ENCODE measurements around the gene PCNX3.

Gene PCNX3

GRCh38 chr11:65615229-65615949 is at the start of gene PCNX3:
Gene PCNX3, plus strand, starts transcription at chr11:65615776. Its CDS starts 536 bp downstream, at chr11:65616312.
- DNase-seq (ENCODE audit: low spot score) = peak; percentile 100

GRCh38 chr11:65569164-65569972 is 46.2 kb upstream of the PCNX3 start:
- DNase-seq (ENCODE audit: low spot score) = no peak

DNA sequence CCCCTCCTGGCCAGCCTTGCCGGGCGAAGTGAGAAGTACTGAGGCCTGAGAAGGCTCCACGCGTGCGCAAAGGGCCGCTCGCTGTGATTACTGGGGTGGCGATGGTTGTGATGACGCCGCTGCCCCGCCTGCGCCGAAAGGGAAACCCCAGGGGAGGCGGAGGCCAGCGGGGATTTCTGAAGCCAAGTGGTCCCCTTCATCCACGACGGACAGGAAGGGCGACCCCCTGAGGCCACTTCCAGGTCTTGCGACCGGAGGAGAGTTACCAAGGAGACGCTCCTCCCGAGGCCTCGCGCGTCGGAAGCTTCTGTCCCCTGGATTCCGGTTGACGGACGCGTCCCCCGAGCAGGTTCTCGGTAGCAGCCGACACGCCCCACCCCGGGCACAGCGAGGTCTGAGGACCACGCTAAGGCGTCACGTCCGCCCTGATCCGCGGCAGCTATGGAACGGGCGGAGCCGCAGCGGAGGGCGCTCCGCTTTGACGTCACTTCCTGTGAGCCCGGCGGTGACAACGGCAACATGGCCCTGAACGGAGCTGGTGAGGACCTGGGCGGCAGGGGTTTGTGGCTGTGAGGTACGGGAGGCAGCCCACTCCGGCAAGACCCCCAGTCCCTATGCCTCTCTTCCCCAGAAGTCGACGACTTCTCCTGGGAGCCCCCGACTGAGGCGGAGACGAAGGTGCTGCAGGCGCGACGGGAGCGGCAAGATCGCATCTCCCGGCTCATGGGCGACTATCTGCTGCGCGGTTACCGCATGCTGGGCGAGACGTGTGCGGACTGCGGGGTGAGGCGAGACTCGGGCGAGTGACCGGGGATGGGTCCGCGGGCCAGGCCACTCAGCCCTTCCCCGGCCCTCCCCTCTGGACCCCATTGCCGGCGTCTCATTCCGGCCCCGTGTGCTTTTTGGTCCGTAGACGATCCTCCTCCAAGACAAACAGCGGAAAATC is 45.3 kb upstream of the PCNX3 start, which contains the start of gene ZNRD2:
Gene ZNRD2, plus strand, starts transcription at position 505 of the 946 bp plus-strand sequence. Its CDS starts 15 bp downstream, at position 520.
- peak; percentile 99 for DNase-seq (ENCODE audit: low spot score)

DNA sequence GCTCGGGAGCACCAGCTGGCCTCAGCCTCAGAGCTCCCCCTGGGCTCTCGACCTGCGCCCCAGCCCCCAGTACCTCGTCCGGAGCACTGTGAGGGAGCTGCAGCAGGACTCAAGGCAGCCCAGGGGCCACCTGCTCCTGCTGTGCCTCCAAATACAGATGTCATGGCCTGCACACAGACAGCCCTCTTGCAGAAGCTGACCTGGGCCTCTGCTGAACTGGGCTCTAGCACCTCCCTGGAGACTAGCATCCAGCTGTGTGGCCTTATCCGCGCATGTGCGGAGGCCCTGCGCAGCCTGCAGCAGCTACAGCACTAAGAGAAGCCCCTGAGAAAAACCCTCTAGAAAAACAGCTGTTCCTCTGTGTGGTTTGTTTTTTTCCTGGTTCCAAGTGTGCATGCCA is 44.2 kb upstream of the PCNX3 start:
- DNase-seq (ENCODE audit: low spot score) = no peak

- DNase-seq (ENCODE audit: low spot score) = peak; percentile 60
Measured at GRCh38 chr11:65571940-65572339, 43.6 kb upstream of the PCNX3 start.

DNA sequence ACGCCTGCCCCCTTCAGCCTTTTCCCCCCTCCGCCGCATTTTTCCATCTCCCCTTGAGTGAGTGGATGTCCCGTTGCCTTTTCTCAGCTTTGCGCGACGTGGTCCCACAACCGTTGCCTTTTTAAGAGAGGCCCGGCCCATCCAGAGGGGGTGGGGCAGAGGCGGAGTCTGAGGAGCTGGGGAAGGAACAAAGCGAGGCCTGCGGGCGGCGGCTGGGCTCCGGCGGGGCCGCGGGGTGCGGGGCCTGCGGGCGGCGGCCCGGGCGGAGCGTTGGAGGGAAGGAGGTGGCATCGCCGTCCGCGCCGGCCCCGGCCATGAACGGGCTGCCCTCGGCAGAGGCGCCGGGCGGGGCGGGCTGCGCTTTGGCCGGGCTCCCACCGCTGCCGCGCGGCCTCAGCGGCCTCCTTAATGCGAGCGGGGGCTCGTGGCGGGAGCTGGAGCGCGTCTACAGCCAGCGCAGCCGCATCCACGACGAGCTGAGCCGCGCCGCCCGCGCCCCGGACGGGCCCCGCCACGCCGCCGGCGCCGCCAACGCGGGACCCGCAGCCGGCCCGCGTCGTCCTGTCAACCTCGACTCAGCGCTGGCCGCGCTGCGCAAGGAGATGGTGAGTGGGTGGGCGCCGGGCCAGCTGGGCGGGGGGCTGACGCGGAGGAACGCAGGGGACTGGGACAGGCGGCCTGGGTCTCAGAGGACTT is 43.1 kb upstream of the PCNX3 start, which contains the start of gene FAM89B:
Gene FAM89B, plus strand, starts transcription at position 183 of the 696 bp plus-strand sequence. Its CDS starts 132 bp downstream, at position 315.
- peak; percentile 89 for DNase-seq (ENCODE audit: low spot score)

DNA sequence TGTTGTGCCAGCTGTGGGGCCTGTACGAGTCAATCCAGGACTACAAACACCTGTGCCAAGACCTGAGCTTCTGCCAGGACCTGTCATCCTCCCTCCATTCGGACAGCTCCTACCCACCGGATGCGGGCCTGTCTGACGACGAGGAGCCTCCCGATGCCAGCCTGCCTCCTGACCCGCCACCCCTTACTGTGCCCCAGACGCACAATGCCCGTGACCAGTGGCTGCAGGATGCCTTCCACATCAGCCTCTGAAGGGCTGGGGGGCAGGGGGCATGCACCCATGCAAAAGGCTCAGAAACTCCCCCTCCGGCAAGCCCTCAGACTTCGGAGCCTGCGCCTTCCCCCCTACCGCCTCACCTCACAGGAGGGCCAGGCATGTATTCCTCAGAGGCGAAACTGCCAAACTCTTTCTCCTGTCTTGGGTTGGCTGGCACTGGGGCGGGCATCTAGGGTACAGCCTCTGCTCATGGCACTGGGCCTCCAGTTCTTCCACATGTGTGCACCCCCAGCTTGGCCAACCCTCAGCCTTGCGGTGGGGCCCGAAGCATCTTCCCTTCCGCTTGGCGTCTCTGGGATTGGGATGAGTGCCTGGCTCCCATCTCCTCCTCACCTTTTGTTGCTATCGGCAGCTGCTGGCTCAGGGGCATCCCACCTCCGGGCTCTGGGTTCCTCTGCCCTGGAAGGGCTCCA is 42.0 kb upstream of the PCNX3 start:
- no peak for DNase-seq (ENCODE audit: low spot score)

DNA sequence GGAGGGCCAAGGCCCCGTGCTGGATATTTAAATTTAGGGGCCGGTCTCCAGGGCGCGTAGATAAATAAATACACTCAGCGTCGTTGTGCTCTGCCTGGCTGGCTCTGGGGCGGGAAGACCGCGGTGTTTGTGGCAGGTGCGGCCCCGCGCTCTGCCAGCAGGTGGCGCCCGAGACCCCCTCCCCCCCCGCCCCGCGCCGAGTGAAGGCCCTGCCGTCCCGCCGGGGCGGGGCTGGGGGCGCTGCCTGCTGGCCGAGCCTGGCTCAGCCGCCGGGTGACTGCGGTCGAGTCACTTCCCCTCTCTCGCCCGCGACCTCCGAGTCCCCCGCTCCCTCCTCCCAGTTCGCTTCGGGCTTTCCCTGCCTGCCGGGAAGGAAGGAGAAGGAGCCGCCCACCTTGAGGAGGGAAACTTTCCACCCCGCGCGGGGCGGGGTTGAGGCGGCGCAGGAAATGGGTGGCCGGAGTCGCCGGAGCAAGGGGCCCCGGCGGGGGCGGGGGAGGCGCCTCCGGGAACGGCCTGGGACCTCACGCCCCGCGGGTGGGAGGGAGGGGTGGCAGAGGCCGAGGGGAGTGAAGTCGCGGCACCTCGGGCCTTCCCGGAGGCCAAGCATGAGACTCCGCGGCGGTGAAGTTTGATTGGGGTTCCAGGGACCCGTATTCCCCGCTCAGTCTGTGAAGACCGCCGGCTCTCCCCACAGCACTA is 41.3 kb upstream of the PCNX3 start:
- peak; percentile 90 for DNase-seq (ENCODE audit: low spot score)

GRCh38 chr11:65574811-65575567 is 40.6 kb upstream of the PCNX3 start:
- DNase-seq (ENCODE audit: low spot score) = peak; percentile 75

GRCh38 chr11:65575568-65576231 is 39.9 kb upstream of the PCNX3 start, which contains the start of gene EHBP1L1:
Gene EHBP1L1, plus strand, starts transcription at chr11:65576053. Its CDS starts 250 bp downstream, at chr11:65576303.
- DNase-seq (ENCODE audit: low spot score) = peak; percentile 79

- DNase-seq (ENCODE audit: low spot score) = no peak
Measured at GRCh38 chr11:65576232-65576866, 39.2 kb upstream of the PCNX3 start.

DNA sequence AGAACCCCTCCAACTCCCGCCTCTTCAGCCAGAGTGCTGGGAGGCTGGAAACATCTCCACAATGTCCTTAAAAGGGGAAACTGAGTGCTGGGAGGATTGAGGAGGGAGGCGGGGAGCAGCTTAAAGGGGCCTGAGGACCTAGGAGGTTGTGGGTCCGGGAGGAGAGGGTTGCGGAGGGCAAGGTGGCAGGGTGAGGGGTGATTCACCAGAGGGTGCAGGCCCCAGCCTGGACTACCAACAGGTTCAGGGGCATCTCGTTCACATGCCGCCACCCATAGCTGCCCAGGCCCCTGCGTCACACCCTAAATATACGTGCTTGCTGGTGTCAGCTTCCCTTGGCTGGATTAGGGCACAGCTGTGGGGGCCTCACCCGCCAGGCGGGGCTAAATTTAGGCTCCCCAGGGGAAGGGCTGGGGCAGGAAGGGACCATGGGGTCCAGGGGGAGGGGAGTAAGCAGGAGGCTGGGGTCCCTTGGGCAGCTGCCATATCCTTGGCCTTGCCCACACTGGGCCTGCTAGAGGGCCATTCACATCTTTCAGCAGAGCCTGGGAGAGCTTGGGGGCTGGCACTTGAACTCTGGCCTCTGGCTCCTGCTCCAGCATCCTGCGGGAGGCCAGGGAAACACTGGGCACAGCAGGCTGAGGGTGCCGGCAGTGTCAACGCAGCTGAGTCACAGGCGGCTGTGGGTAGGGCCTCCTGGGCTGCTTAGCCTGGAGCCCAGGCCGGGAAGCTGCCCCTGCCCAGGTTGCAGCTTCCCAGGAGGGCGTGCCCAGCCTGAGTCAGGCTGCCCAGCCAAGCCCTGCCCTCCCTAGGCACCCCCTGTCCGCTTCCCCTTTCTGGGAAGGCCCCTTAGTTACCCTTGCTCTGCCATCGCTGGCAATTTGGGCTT is 38.5 kb upstream of the PCNX3 start:
- DNase-seq (ENCODE audit: low spot score) = peak; percentile 76

DNA sequence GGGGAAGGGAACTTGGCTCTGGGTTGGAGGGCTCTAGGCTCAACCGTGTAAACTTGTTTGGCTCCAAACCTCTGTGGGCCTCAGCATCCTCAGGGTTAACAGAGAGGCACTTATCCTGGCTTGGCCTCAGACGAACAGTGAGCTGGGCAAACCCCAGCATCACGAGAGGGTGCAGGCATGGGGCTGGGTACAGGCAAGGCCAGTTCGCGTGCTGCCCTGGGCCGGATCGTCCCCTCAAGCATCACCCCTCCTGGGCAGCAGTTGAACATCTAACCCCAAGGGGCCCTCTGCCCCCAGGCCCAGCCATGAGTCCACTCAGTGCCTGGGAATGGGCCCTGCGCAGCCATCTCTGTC is 37.8 kb upstream of the PCNX3 start:
- no peak for DNase-seq (ENCODE audit: low spot score)

DNA sequence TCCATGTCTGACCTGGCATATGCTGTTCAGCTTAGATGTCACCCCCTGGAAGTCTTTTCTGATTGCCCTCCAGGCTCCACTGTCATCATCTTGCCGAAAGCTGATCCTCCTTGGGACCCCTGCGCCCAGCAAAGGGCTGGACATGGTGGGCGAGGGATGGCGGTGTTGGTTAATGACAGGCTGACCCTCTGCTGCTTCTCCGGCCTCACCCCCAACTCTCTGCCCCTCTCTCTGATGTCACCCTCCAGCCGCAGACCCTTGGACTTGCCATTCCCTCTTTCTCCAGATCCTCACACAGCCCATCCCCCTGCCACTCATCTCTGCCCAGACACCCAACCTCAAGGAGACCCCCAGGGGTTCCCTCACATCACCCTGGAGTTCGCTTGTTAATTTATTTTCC is 37.4 kb upstream of the PCNX3 start:
- DNase-seq (ENCODE audit: low spot score) = no peak

GRCh38 chr11:65578667-65579066 is 36.9 kb upstream of the PCNX3 start:
- DNase-seq (ENCODE audit: low spot score) = no peak

DNA sequence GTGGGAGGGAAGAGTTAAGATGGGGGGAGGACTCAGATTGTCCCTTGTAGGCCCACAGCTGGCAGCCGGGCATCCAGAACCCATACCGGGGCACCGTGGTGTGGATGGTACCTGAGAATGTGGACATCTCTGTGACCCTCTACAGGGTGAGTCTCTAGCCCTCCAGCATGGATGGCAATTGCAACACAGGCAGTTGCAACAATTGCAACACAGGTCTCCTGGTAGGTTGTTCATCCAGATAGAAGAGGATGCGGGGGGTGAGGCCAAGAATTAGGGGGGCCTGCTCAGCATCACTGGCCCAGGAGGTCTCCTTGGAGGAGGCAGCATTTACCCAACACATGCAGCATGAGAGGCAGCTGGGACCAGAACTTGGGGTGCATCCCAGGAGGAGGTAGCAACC is 36.3 kb upstream of the PCNX3 start:
- no peak for DNase-seq (ENCODE audit: low spot score)

DNA sequence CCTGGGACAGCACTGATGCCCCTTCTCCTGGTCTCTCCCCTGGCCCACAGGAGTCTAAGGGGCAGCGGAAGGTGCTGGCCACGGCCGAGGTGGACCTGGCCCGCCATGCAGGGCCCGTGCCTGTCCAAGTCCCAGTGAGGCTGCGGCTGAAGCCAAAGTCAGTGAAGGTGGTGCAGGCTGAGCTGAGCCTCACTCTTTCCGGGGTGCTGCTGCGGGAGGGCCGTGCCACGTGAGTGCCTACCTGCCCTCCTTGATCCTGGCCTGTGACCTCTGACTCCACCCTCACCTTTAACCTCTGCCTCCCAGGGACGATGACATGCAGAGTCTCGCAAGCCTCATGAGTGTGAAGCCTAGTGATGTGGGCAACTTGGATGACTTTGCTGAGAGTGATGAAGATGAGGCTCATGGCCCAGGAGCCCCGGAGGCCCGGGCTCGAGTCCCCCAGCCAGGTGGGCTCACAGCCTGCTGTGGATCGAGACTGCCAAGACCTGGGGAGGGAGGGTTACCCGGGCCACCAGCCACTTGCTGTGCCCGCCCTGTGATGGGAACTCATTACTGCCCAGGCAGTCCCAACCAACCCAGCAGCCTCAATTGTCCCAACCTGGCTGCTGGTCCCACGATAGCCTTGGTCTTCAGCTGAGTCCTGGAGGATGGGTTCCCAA is 35.4 kb upstream of the PCNX3 start:
- no peak for DNase-seq (ENCODE audit: low spot score)

All from NAMALWA (cell line).